ENCODE results near the gene GPD2.

The GPD2 gene

DNA sequence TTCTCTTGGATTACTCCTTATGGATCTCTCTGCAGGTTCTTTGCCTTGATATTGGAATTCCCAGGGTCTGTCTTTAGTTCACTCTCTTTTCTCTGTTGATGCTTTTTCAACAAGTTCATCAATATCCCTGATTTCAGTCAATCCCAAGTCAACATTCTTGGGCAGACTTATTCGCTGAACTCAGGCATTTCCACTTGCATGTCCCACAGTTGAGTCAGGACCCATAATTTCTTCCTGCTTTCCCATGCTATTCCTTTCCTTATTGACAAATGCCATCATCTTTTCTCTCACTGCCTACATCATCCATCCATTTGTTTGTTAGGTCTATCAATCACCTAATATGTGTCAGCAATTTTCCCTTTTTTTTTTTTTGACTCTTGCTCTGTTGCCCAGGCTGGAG, 11.6 kb downstream of the GPD2 start:
- FAIRE-seq (no peak), DNase-seq (ENCODE audit: insufficient read length, low spot score) (no peak)
- TF ChIP-seq, protein P1, sequence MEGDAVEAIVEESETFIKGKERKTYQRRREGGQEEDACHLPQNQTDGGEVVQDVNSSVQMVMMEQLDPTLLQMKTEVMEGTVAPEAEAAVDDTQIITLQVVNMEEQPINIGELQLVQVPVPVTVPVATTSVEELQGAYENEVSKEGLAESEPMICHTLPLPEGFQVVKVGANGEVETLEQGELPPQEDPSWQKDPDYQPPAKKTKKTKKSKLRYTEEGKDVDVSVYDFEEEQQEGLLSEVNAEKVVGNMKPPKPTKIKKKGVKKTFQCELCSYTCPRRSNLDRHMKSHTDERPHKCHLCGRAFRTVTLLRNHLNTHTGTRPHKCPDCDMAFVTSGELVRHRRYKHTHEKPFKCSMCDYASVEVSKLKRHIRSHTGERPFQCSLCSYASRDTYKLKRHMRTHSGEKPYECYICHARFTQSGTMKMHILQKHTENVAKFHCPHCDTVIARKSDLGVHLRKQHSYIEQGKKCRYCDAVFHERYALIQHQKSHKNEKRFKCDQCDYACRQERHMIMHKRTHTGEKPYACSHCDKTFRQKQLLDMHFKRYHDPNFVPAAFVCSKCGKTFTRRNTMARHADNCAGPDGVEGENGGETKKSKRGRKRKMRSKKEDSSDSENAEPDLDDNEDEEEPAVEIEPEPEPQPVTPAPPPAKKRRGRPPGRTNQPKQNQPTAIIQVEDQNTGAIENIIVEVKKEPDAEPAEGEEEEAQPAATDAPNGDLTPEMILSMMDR (IDR thresholded peaks at IDR 0.05; ENCODE audit: insufficient read depth, missing control alignments): no peak

- TF ChIP-seq, protein P1 (IDR thresholded peaks at IDR 0.05; ENCODE audit: insufficient read depth, missing control alignments): no peak
- FAIRE-seq: no peak
- DNase-seq (ENCODE audit: insufficient read length, low spot score): no peak
These were observed 12.6 kb downstream of the GPD2 start for GRCh38 chr2:156448766-156449165.

DNA sequence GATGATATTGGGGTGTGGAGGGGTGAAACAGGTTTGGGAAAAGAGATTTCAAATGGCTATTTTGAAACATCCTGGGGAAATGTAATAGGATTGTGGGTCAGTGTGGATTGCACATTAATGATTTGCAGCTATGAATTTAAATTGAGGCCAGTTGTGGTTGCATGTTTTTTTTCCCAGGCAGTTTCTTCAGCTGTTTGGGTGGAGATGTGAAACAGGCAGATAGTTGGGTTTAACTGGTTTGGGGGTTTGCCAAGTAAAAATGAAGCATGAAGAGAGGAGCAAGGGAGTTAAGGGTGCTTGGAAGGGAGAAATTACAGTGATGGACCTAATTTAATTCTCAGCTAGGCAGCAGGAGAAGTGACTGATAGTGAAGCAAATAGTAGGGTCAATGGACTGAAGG, 16.8 kb downstream of the GPD2 start:
- TF ChIP-seq, protein P1 (IDR thresholded peaks at IDR 0.05; ENCODE audit: insufficient read depth, missing control alignments): no peak
- DNase-seq (ENCODE audit: insufficient read length, low spot score) (no peak), FAIRE-seq (no peak)

DNA sequence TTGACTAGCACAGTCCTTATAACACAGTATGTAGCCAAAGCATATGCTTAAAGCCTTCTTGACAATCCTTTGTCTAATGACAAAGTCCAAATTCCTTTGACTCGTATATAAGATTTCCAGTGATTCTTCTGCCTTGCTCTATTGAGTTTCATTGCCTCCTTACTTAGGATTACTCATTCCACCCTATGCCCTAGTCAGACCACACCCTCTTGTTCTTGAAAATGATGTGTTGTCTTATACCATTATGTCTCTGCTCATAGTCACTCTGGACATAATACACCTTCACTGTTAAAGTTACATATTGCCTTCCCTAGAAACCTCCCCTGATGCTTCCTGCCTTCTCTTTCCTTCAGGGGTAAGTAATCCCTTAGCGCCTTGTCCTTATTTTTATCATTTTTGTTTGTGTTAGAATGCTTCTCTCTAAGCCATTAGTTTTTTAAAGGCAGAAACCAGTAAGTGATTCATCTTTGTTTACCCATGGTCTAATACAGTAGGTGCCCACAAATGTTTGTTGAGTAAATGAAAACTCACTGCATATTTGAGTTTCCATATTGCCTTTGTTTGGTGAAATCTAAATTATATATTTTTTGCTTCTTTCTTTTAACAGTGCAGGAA, 19.3 kb downstream of the GPD2 start:
- FAIRE-seq: no peak
- DNase-seq (ENCODE audit: insufficient read length, low spot score): no peak
- TF ChIP-seq, protein P1 (IDR thresholded peaks at IDR 0.05; ENCODE audit: insufficient read depth, missing control alignments): no peak

- TF ChIP-seq, protein P1 (IDR thresholded peaks at IDR 0.05; ENCODE audit: insufficient read depth, missing control alignments): no peak
- DNase-seq (ENCODE audit: insufficient read length, low spot score) (no peak), FAIRE-seq (no peak)
These were observed 20.4 kb downstream of the GPD2 start for GRCh38 chr2:156456616-156457015.

- TF ChIP-seq, protein P1 (IDR thresholded peaks at IDR 0.05; ENCODE audit: insufficient read depth, missing control alignments): no peak
- no peak for FAIRE-seq
- no peak for DNase-seq (ENCODE audit: insufficient read length, low spot score)
These were observed 21.6 kb downstream of the GPD2 start for GRCh38 chr2:156457523-156458517.

GRCh38 chr2:156459720-156460119, 23.5 kb downstream of the GPD2 start:
- TF ChIP-seq, protein P1 (IDR thresholded peaks at IDR 0.05; ENCODE audit: insufficient read depth, missing control alignments): no peak
- no peak for FAIRE-seq
- no peak for DNase-seq (ENCODE audit: insufficient read length, low spot score)

Measured in D721Med (cell line).